Measurements from ENCODE around the gene ALK.

GRCh38 chr2:29557268-29557667, 364.1 kb downstream of the ALK start:
- TF ChIP-seq EZH2 (IDR thresholded peaks at IDR 0.05; ENCODE audit: low read depth, unreplicated experiment): no peak
- TF ChIP-seq, protein P1, sequence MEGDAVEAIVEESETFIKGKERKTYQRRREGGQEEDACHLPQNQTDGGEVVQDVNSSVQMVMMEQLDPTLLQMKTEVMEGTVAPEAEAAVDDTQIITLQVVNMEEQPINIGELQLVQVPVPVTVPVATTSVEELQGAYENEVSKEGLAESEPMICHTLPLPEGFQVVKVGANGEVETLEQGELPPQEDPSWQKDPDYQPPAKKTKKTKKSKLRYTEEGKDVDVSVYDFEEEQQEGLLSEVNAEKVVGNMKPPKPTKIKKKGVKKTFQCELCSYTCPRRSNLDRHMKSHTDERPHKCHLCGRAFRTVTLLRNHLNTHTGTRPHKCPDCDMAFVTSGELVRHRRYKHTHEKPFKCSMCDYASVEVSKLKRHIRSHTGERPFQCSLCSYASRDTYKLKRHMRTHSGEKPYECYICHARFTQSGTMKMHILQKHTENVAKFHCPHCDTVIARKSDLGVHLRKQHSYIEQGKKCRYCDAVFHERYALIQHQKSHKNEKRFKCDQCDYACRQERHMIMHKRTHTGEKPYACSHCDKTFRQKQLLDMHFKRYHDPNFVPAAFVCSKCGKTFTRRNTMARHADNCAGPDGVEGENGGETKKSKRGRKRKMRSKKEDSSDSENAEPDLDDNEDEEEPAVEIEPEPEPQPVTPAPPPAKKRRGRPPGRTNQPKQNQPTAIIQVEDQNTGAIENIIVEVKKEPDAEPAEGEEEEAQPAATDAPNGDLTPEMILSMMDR (conservative IDR thresholded peaks at IDR 0.05; ENCODE audit: low read depth in 2 of 2): no peak
- TF ChIP-seq, protein P2, sequence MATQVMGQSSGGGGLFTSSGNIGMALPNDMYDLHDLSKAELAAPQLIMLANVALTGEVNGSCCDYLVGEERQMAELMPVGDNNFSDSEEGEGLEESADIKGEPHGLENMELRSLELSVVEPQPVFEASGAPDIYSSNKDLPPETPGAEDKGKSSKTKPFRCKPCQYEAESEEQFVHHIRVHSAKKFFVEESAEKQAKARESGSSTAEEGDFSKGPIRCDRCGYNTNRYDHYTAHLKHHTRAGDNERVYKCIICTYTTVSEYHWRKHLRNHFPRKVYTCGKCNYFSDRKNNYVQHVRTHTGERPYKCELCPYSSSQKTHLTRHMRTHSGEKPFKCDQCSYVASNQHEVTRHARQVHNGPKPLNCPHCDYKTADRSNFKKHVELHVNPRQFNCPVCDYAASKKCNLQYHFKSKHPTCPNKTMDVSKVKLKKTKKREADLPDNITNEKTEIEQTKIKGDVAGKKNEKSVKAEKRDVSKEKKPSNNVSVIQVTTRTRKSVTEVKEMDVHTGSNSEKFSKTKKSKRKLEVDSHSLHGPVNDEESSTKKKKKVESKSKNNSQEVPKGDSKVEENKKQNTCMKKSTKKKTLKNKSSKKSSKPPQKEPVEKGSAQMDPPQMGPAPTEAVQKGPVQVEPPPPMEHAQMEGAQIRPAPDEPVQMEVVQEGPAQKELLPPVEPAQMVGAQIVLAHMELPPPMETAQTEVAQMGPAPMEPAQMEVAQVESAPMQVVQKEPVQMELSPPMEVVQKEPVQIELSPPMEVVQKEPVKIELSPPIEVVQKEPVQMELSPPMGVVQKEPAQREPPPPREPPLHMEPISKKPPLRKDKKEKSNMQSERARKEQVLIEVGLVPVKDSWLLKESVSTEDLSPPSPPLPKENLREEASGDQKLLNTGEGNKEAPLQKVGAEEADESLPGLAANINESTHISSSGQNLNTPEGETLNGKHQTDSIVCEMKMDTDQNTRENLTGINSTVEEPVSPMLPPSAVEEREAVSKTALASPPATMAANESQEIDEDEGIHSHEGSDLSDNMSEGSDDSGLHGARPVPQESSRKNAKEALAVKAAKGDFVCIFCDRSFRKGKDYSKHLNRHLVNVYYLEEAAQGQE (IDR thresholded peaks at IDR 0.05; ENCODE audit: unreplicated experiment): no peak
- TF ChIP-seq EZH2phosphoT487 (IDR thresholded peaks at IDR 0.05; ENCODE audit: unreplicated experiment): no peak
- no peak for TF ChIP-seq STAT1 (IDR thresholded peaks at IDR 0.05; ENCODE audit: unreplicated experiment)
- TF ChIP-seq JUNB (IDR thresholded peaks at IDR 0.05; ENCODE audit: unreplicated experiment): no peak
- TF ChIP-seq NANOG (IDR thresholded peaks at IDR 0.05; ENCODE audit: borderline replicate concordance): no peak
